OCI-LY1 (cell line): Measurements from ENCODE around the gene KRT3.

Experiments used
- H2AFZ ChIP-seq: fragments of 200-600 bp; sonication (generic), shearing (Covaris generic); 2 replicates; pipeline ENCODE4 v1.6.0; 2014; ENCODE audit warnings: antibody characterized with exemption, mild to moderate bottlenecking, low read length
- H3F3A ChIP-seq: fragments of 200-600 bp; sonication (generic), shearing (Covaris generic); 2 replicates; pipeline ENCODE4 v1.6.0; 2014; ENCODE audit warnings: mild to moderate bottlenecking, antibody characterized with exemption, low read length, moderate library complexity; ENCODE audit not compliant: insufficient read depth
- H3K27ac ChIP-seq: fragments of 200-600 bp; sonication (generic); 2 replicates; pipeline ENCODE4 v1.5.1; 2014; ENCODE audit warnings: low read length, mixed run types, mild to moderate bottlenecking, low read depth; ENCODE audit not compliant: poor library complexity, severe bottlenecking
- H3K27me3 ChIP-seq: fragments of 200-600 bp; sonication (generic); 2 replicates; pipeline ENCODE4 v1.6.0; 2014; ENCODE audit warnings: antibody characterized with exemption, mild to moderate bottlenecking, low read length, moderate library complexity; ENCODE audit not compliant: insufficient read depth
- H3K36me3 ChIP-seq: fragments of 200-600 bp; sonication (generic); 2 replicates; pipeline ENCODE4 v1.6.1; 2014; ENCODE audit warnings: mild to moderate bottlenecking, antibody characterized with exemption, low read length, moderate library complexity, mixed read lengths; ENCODE audit not compliant: insufficient read depth
- H3K4me1 ChIP-seq: fragments of 200-600 bp; sonication (generic); 2 replicates; pipeline ENCODE4 v1.5.1; 2014; ENCODE audit warnings: mild to moderate bottlenecking, low read length, moderate library complexity; ENCODE audit not compliant: insufficient read depth, severe bottlenecking
- H3K4me2 ChIP-seq: fragments of 200-600 bp; sonication (generic), shearing (Covaris generic); 2 replicates; pipeline ENCODE4 v1.6.1; 2014; ENCODE audit warnings: low read length
- H3K4me3 ChIP-seq: fragments of 200-600 bp; sonication (generic); 2 replicates; pipeline ENCODE4 v1.5.1; 2014; ENCODE audit warnings: low read length, low read depth, mild to moderate bottlenecking, mixed read lengths; ENCODE audit not compliant: poor library complexity, severe bottlenecking
- H3K79me2 ChIP-seq: fragments of 200-600 bp; shearing (Covaris generic); 2 replicates; pipeline ENCODE4 v1.6.1; 2016; ENCODE audit warnings: mixed run types, low read length, mixed read lengths; ENCODE audit not compliant: insufficient read depth
- H3K9ac ChIP-seq: fragments of 200-600 bp; sonication (generic), shearing (Covaris generic); 2 replicates; pipeline ENCODE4 v1.6.1; 2014; ENCODE audit warnings: mild to moderate bottlenecking, low read length, mixed read lengths
- H3K9me2 ChIP-seq: fragments of 200-600 bp; sonication (generic), shearing (Covaris generic); 2 replicates; pipeline ENCODE4 v1.6.1; 2014; ENCODE audit warnings: low read depth, mild to moderate bottlenecking, low read length, mixed read lengths
- H3K9me3 ChIP-seq: fragments of 200-600 bp; shearing (Covaris generic); 2 replicates; pipeline ENCODE4 v1.6.1; 2014; ENCODE audit warnings: low read length, mixed read lengths
- H4K20me1 ChIP-seq: fragments of 200-600 bp; sonication (generic), shearing (Covaris generic); 2 replicates; pipeline ENCODE4 v1.6.0; 2016; ENCODE audit warnings: mild to moderate bottlenecking, low read length; ENCODE audit not compliant: insufficient read depth
- CTCF ChIP-seq: fragments of 200-600 bp; sonication (generic), shearing (Covaris generic); IDR thresholded peaks from 2 replicates; pipeline ENCODE4 v1.5.1; 2017; ENCODE audit warnings: mild to moderate bottlenecking, antibody characterized with exemption, low read length, moderate library complexity, mixed read lengths
- EZH2 ChIP-seq: fragments of 200-600 bp; sonication (generic), shearing (Covaris generic); IDR thresholded peaks from 2 replicates; pipeline ENCODE4 v1.8.0; 2017; ENCODE audit warnings: borderline replicate concordance, mixed run types, mild to moderate bottlenecking, antibody characterized with exemption, low read length, moderate library complexity, mixed read lengths

The KRT3 gene

DNA sequence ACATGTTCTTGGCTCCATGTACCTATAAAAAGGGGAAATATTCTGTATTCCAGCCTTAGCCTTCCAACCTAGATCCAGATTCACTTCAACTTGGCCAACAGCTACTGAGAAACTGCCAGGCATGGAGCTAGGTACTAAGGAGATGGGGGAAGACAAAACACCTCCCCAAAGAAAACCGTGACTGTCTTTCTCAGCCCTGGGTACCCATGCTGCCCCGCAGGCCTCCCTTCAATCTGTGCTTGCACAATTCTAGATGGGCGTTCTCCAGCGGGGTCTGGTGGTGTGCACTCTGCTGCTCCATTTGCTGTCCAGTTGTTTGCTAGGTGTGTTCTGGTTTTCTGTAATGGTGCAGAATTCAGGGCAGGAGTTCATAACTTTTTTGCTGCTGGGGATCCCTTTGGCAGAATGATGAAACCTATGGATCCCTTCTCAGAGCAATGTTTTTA lies 18.8 kb upstream of the KRT3 start:
- no peak overlapping the region for H3K4me3 ChIP-seq
- H3K9me2 ChIP-seq = no peaks in the 10 kb centered on the region
- H3K4me2 ChIP-seq = no peak overlapping the region
- TF ChIP-seq EZH2 (no peak), CTCF (no peak)
- no peaks in the 10 kb centered on the region for H3K79me2 ChIP-seq
- H4K20me1 ChIP-seq = no peaks in the 10 kb centered on the region
- H3F3A ChIP-seq = no peaks in the 10 kb centered on the region
- no peaks in the 10 kb centered on the region for H3K9me3 ChIP-seq
- H3K36me3 ChIP-seq = no peaks in the 10 kb centered on the region
- no peak overlapping the region for H3K9ac ChIP-seq
- no peak overlapping the region for H3K27ac ChIP-seq
- H2AFZ ChIP-seq = no peak overlapping the region
- H3K4me1 ChIP-seq = no peaks in the 10 kb centered on the region
- H3K27me3 ChIP-seq = peaks cover 5% of the 10 kb centered on the region; the same call in 1 of the 2 replicates

GRCh38 chr12:52813885-52814709 lies 18.2 kb upstream of the KRT3 start, which contains the start of gene KRT4:
Gene KRT4, minus strand, starts transcription at chr12:52814116. Its CDS starts 58 bp downstream, at chr12:52814058.
- Histone ChIP-seq H4K20me1 (no peaks in the 10 kb centered on the region), H3F3A (no peaks in the 10 kb centered on the region), H3K79me2 (no peaks in the 10 kb centered on the region), H3K27ac (no peak within 1 kb of the TSS), H3K4me2 (no peak within 1 kb of the TSS), H3K9ac (no peak within 1 kb of the TSS), H3K36me3 (no peaks in the 10 kb centered on the region), H2AFZ (no peak within 1 kb of the TSS), H3K4me3 (no peak within 1 kb of the TSS), H3K9me3 (no peaks in the 10 kb centered on the region), H3K27me3 (peaks cover 8% of the 10 kb centered on the region), H3K4me1 (no peaks in the 10 kb centered on the region), H3K9me2 (no peaks in the 10 kb centered on the region)
- TF ChIP-seq EZH2 (no peak), CTCF (no peak)

DNA sequence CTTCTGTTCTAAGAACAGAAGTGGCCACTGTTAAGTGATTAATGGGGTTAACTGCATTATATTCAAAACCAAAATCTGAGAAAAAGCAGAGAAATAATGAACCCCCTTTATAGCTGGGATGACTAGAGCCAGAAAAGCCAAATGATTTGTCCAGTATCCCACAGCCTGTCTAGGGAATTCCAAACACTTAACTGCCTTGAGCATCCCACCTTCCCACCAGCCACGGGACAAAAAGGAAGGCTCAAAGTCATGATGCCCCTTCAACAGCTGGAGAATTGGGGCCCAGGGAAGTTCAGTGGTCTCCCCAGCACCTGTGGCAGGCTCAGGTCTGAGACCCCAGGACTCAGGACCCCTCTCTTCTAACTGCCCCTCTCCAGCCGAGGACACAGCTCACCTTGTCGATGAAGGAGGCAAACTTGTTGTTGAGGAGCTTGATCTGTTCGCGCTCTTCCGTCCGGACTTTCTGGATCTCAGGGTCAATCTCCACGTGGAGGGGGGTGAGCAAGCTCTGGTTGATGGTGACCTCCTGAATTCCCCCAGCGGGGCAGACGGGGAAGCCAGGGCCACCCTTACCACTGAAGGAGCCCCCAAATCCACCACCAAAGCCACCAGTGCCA lies 17.4 kb upstream of the KRT3 start:
- no peak overlapping the region for H3K9ac ChIP-seq
- H3K4me1 ChIP-seq = no peaks in the 10 kb centered on the region
- H2AFZ ChIP-seq = no peak overlapping the region
- H4K20me1 ChIP-seq = no peaks in the 10 kb centered on the region
- TF ChIP-seq CTCF (no peak), EZH2 (no peak)
- peaks cover 3% of the 10 kb centered on the region for H3K27me3 ChIP-seq
- no peak overlapping the region for H3K27ac ChIP-seq
- no peak overlapping the region for H3K4me3 ChIP-seq
- H3K79me2 ChIP-seq = no peaks in the 10 kb centered on the region
- no peaks in the 10 kb centered on the region for H3K9me2 ChIP-seq
- H3K9me3 ChIP-seq = no peaks in the 10 kb centered on the region
- no peak overlapping the region for H3K4me2 ChIP-seq
- no peaks in the 10 kb centered on the region for H3F3A ChIP-seq
- no peaks in the 10 kb centered on the region for H3K36me3 ChIP-seq
